Stimulated activated CD8-positive, alpha-beta memory T cell treated with anti-CD3 and anti-CD28 coated beads, Interleukin-12 subunit alpha, Interleukin-12 subunit beta, amount 100 ng/mL, for 4 hours (primary cell): ENCODE measurements around the gene PNLDC1.
A peak's percentile ranks its signal among the peaks of the same experiment; 100 is the strongest.
"Not testable (repeated sequence)": the region's sequence is repeated elsewhere in the genome, so short reads cannot be mapped to it uniquely, and the experiment has no call there.

Experiments used
- DNase-seq: peaks from one replicate; pipeline ENCODE4 v3.0.0-alpha.2; 2020; ENCODE audit warnings: low read depth

PNLDC1 gene

GRCh38 chr6:159778542-159779103, 21.5 kb upstream of the PNLDC1 start:
- DNase-seq = no peak

- DNase-seq = no peak
Measured at GRCh38 chr6:159788276-159788675, 11.8 kb upstream of the PNLDC1 start.

- DNase-seq = peak; percentile 11
Measured at GRCh38 chr6:159788753-159789376, 11.2 kb upstream of the PNLDC1 start.

- DNase-seq = peak; percentile 98
Measured at GRCh38 chr6:159789377-159790148, 10.5 kb upstream of the PNLDC1 start, which contains the start of gene TCP1. TSS of gene TCP1 (minus strand) at chr6:159789602. CDS start at chr6:159789468, 134 bp downstream.

- DNase-seq = peak; percentile 76
Measured at GRCh38 chr6:159790149-159790955, 9.7 kb upstream of the PNLDC1 start, which contains the start of gene MRPL18. TSS of gene MRPL18 (plus strand) at chr6:159790467. CDS start at chr6:159790588, 121 bp downstream.

GRCh38 chr6:159790956-159791598, 9.0 kb upstream of the PNLDC1 start:
- DNase-seq = no peak

- DNase-seq = not testable (repeated sequence)
Measured at GRCh38 chr6:159794976-159795375, 5.1 kb upstream of the PNLDC1 start.

- DNase-seq = no peak
Measured at GRCh38 chr6:159797554-159797953, 2.5 kb upstream of the PNLDC1 start.

- DNase-seq = no peak
Measured at GRCh38 chr6:159801935-159802334, 1.9 kb downstream of the PNLDC1 start.

- DNase-seq = no peak
Measured at GRCh38 chr6:159804504-159804903, 4.4 kb downstream of the PNLDC1 start.

GRCh38 chr6:159805440-159806020, 5.5 kb downstream of the PNLDC1 start:
- DNase-seq = no peak

GRCh38 chr6:159806021-159806458, 6.0 kb downstream of the PNLDC1 start:
- DNase-seq = no peak

GRCh38 chr6:159807150-159807858, 7.2 kb downstream of the PNLDC1 start:
- no peak for DNase-seq

GRCh38 chr6:159808647-159809046, 8.6 kb downstream of the PNLDC1 start:
- no peak for DNase-seq

- no peak for DNase-seq
Measured at GRCh38 chr6:159809149-159809548, 9.1 kb downstream of the PNLDC1 start.

GRCh38 chr6:159813781-159814180, 13.7 kb downstream of the PNLDC1 start:
- no peak for DNase-seq

GRCh38 chr6:159815410-159815809, 15.3 kb downstream of the PNLDC1 start:
- DNase-seq = no peak

- DNase-seq = not testable (repeated sequence)
Measured at GRCh38 chr6:159816775-159817174, 16.7 kb downstream of the PNLDC1 start.

GRCh38 chr6:159817951-159818739, 18.1 kb downstream of the PNLDC1 start:
- DNase-seq = no peak

- DNase-seq = no peak
Measured at GRCh38 chr6:159819098-159819497, 19.0 kb downstream of the PNLDC1 start.
